ENCODE data around the gene RNF222.

GRCh38 chr17:8362651-8363332 is 34.8 kb downstream of the RNF222 start:
- TF ChIP-seq CTCF (IDR thresholded peaks at IDR 0.05), result no peak
- no peak for TF ChIP-seq POLR2A (IDR thresholded peaks at IDR 0.05)
- TF ChIP-seq POLR2AphosphoS5 (IDR thresholded peaks at IDR 0.05; ENCODE audit: insufficient read depth in 1 of 2, low read depth in 1 of 2), result no peak
